Measurements from ENCODE around the gene FTSJ3.
"Not testable (repeated sequence)": the region's sequence is repeated elsewhere in the genome, so short reads cannot be mapped to it uniquely, and the experiment has no call there.

Gene FTSJ3

GRCh38 chr17:63816669-63817068 is 10.8 kb downstream of the FTSJ3 start:
- Histone ChIP-seq H3K9me3 (ENCODE audit: control insufficient read depth, low read length) (no peaks in the 10 kb centered on the region), H3K4me1 (ENCODE audit: control insufficient read depth, insufficient read depth, low read length) (no peaks in the 10 kb centered on the region), H3K27ac (ENCODE audit: insufficient read depth, low read depth, low read length, poor library complexity, severe bottlenecking) (no peak overlapping the region), H3K4me3 (ENCODE audit: insufficient read depth, low read depth, low read length) (no peak overlapping the region), H3K36me3 (ENCODE audit: control insufficient read depth, insufficient read depth, low read length) (peaks cover 92% of the 10 kb centered on the region), H3K27me3 (ENCODE audit: control insufficient read depth, insufficient read depth, low read length, poor library complexity, severe bottlenecking) (no peaks in the 10 kb centered on the region)
- WGBS, 2 experiments, result 95 to 97% methylated on average over 4 of the region's 4 CpGs

- WGBS, 2 experiments, result 94 to 95% methylated on average over 2 of the region's 2 CpGs
- H3K36me3 ChIP-seq (ENCODE audit: control insufficient read depth, insufficient read depth, low read length), result peaks cover 93% of the 10 kb centered on the region
Observed at GRCh38 chr17:63816123-63816522, 11.3 kb downstream of the FTSJ3 start.

GRCh38 chr17:63809970-63810369 is 17.5 kb downstream of the FTSJ3 start:
- 95 to 97% methylated on average over 9 of the region's 9 CpGs for WGBS, 2 experiments

More at GRCh38 chr17:63816123-63816522, 11.3 kb downstream of the FTSJ3 start:
- Histone ChIP-seq H3K4me3 (ENCODE audit: insufficient read depth, low read depth, low read length) (no peak overlapping the region), H3K9me3 (ENCODE audit: control insufficient read depth, low read length) (no peaks in the 10 kb centered on the region), H3K4me1 (ENCODE audit: control insufficient read depth, insufficient read depth, low read length) (no peaks in the 10 kb centered on the region), H3K27ac (ENCODE audit: insufficient read depth, low read depth, low read length, poor library complexity, severe bottlenecking) (no peak overlapping the region), H3K27me3 (ENCODE audit: control insufficient read depth, insufficient read depth, low read length, poor library complexity, severe bottlenecking) (no peaks in the 10 kb centered on the region)

DNA sequence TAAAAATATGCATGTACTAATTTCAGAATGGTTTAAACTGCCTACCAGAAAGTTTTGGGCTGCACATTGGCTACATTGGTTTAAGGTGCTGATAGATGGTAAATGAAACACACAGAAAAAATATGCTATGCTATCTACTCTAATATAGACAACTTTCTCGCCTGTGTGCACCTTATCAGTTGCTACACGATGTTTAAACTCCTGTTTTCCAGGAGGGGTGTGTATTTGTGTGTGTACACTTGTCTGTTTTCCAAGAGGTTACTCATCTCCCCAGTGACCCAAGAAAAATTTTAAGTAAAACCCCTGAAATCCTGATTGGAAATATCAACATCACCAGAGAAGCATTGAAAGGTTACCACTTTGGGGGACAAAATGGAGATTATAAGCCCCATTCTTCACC is 21.9 kb downstream of the FTSJ3 start:
- H3K36me3 ChIP-seq (ENCODE audit: control insufficient read depth, insufficient read depth, low read length), result peaks cover 68% of the 10 kb centered on the region

More at GRCh38 chr17:63809970-63810369, 17.5 kb downstream of the FTSJ3 start:
- Histone ChIP-seq H3K27ac (ENCODE audit: insufficient read depth, low read depth, low read length, poor library complexity, severe bottlenecking) (no peak overlapping the region), H3K4me3 (ENCODE audit: insufficient read depth, low read depth, low read length) (no peak overlapping the region), H3K27me3 (ENCODE audit: control insufficient read depth, insufficient read depth, low read length, poor library complexity, severe bottlenecking) (no peaks in the 10 kb centered on the region), H3K36me3 (ENCODE audit: control insufficient read depth, insufficient read depth, low read length) (peaks cover 77% of the 10 kb centered on the region), H3K9me3 (ENCODE audit: control insufficient read depth, low read length) (no peaks in the 10 kb centered on the region), H3K4me1 (ENCODE audit: control insufficient read depth, insufficient read depth, low read length) (no peaks in the 10 kb centered on the region)

DNA sequence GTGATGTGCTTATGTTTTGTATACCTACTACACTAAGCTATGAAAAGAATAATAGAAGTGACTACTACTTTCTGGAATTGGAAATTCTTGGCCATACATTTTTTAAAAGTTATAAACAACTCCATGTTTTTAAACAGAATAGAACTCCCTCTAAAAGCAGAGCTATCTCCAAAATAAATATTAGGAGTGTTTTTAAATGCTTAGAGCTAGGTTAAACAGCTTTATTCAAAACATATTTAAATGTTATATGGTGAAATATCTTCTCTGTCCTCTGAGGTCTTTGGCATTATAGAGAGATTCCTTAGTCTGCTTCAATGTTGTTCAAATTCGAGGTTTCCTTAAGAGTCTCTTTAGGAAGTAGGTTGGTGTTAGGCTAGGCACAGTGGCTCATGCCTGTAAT is 23.1 kb downstream of the FTSJ3 start:
- no peaks in the 10 kb centered on the region for H3K27me3 ChIP-seq (ENCODE audit: control insufficient read depth, insufficient read depth, low read length, poor library complexity, severe bottlenecking)
- no peak overlapping the region for H3K27ac ChIP-seq (ENCODE audit: insufficient read depth, low read depth, low read length, poor library complexity, severe bottlenecking)
- peaks cover 73% of the 10 kb centered on the region for H3K36me3 ChIP-seq (ENCODE audit: control insufficient read depth, insufficient read depth, low read length)
- no peaks in the 10 kb centered on the region for H3K4me1 ChIP-seq (ENCODE audit: control insufficient read depth, insufficient read depth, low read length)
- WGBS, 2 experiments, result 93 to 95% methylated on average over 1 of the region's 1 CpG
- H3K9me3 ChIP-seq (ENCODE audit: control insufficient read depth, low read length), result no peaks in the 10 kb centered on the region
- no peak overlapping the region for H3K4me3 ChIP-seq (ENCODE audit: insufficient read depth, low read depth, low read length)

More for the DNA sequence above, 21.9 kb downstream of the FTSJ3 start:
- Histone ChIP-seq H3K9me3 (ENCODE audit: control insufficient read depth, low read length) (no peaks in the 10 kb centered on the region), H3K27me3 (ENCODE audit: control insufficient read depth, insufficient read depth, low read length, poor library complexity, severe bottlenecking) (no peaks in the 10 kb centered on the region), H3K27ac (ENCODE audit: insufficient read depth, low read depth, low read length, poor library complexity, severe bottlenecking) (no peak overlapping the region), H3K4me1 (ENCODE audit: control insufficient read depth, insufficient read depth, low read length) (no peaks in the 10 kb centered on the region), H3K4me3 (ENCODE audit: insufficient read depth, low read depth, low read length) (no peak overlapping the region)
- WGBS, 2 experiments, result 91 to 100% methylated on average over 1 to 2 of the region's 2 CpGs

DNA sequence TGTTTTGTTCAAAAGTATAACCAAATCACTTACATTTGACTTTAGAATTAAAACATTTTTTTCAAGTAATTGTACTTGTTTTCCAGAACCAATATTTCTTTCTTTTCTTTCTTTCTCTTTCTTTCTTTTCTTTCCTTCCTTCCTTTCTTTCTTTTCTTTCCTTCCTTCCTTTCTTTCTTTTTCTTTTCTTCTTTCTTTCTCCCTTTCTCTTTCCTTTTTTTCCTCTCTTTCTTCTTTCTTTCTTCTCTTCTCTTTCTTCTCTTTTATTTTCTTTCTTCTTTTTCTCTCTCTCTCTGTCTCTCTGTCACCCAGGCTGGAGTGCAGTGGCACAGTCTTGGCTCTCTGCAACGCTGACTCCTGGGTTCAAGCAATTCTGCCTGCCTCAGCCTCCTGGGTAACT is 26.7 kb downstream of the FTSJ3 start:
- no peak overlapping the region for H3K4me3 ChIP-seq (ENCODE audit: insufficient read depth, low read depth, low read length)
- H3K4me1 ChIP-seq (ENCODE audit: control insufficient read depth, insufficient read depth, low read length), result no peaks in the 10 kb centered on the region
- no peak overlapping the region for H3K27ac ChIP-seq (ENCODE audit: insufficient read depth, low read depth, low read length, poor library complexity, severe bottlenecking)
- H3K27me3 ChIP-seq (ENCODE audit: control insufficient read depth, insufficient read depth, low read length, poor library complexity, severe bottlenecking), result no peaks in the 10 kb centered on the region
- H3K9me3 ChIP-seq (ENCODE audit: control insufficient read depth, low read length), result no peaks in the 10 kb centered on the region
- WGBS, 2 experiments, result 97 to 100% methylated on average over 1 of the region's 1 CpG
- H3K36me3 ChIP-seq (ENCODE audit: control insufficient read depth, insufficient read depth, low read length), result peaks cover 74% of the 10 kb centered on the region

- 100% methylated on average over 3 of the region's 3 CpGs for WGBS, 2 experiments
- no peak overlapping the region for H3K27ac ChIP-seq (ENCODE audit: insufficient read depth, low read depth, low read length, poor library complexity, severe bottlenecking)
- H3K4me3 ChIP-seq (ENCODE audit: insufficient read depth, low read depth, low read length), result no peak overlapping the region
- H3K9me3 ChIP-seq (ENCODE audit: control insufficient read depth, low read length), result no peaks in the 10 kb centered on the region
- no peaks in the 10 kb centered on the region for H3K27me3 ChIP-seq (ENCODE audit: control insufficient read depth, insufficient read depth, low read length, poor library complexity, severe bottlenecking)
- H3K36me3 ChIP-seq (ENCODE audit: control insufficient read depth, insufficient read depth, low read length), result peaks cover 84% of the 10 kb centered on the region
- H3K4me1 ChIP-seq (ENCODE audit: control insufficient read depth, insufficient read depth, low read length), result no peaks in the 10 kb centered on the region
Observed at GRCh38 chr17:63798572-63799106, 28.8 kb downstream of the FTSJ3 start.

DNA sequence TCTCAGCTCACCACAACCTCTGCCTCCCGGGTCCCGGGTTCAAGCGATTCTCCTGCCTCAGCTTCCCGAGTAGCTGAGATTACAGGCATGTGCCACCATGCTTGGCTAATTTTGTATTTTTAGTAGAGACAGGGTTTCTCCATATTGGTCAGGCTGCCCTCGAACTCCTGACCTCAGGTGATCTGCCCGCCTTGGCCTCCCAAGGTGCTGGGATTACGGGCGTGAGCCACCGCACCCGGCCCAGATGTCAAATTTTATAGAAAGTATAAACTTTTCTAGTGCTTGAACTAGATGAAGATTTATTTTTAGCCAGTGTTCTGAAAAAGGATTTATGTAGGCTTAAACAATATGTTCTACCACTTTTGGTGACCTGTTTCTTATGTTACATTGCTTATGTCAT is 31.1 kb downstream of the FTSJ3 start:
- peaks cover 83% of the 10 kb centered on the region for H3K36me3 ChIP-seq (ENCODE audit: control insufficient read depth, insufficient read depth, low read length)
- not testable (repeated sequence) for H3K9me3 ChIP-seq (ENCODE audit: control insufficient read depth, low read length); H3K27ac ChIP-seq (ENCODE audit: insufficient read depth, low read depth, low read length, poor library complexity, severe bottlenecking); H3K27me3 ChIP-seq (ENCODE audit: control insufficient read depth, insufficient read depth, low read length, poor library complexity, severe bottlenecking); H3K4me1 ChIP-seq (ENCODE audit: control insufficient read depth, insufficient read depth, low read length); H3K4me3 ChIP-seq (ENCODE audit: insufficient read depth, low read depth, low read length)
- 96% methylated on average over 10 of the region's 10 CpGs for WGBS, 2 experiments

DNA sequence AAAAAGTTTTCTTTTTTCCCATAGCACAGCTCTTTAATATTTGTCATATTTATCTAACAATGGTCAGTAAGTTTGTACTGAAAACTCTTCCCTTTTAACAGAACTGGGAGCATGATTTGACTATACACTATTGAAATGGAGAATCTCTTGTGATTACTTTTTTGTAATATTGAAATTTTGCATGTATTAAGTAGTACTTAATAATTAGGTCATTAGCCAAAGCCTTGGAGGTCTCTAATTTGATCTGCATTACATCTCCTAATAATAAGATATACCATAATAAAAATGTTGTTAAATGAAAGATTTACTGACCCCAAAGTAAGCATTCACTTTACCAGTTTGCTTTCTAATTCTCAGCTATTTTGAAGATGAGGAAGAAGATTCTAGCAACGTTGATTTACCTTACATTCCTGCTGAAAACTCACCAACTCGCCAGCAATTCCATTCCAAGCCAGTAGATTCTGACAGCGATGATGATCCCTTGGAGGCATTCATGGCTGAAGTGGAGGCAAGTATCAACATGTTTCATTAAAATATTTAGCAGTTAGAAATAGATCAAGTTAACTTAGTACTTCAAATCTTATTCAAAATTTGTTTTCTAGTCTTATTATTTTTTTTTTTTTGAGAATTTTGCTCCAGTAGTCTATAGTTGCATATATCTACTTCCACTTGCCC is 35.3 kb downstream of the FTSJ3 start:
- no peaks in the 10 kb centered on the region for H3K9me3 ChIP-seq (ENCODE audit: control insufficient read depth, low read length)
- H3K27ac ChIP-seq (ENCODE audit: insufficient read depth, low read depth, low read length, poor library complexity, severe bottlenecking), result no peak overlapping the region
- H3K4me1 ChIP-seq (ENCODE audit: control insufficient read depth, insufficient read depth, low read length), result no peaks in the 10 kb centered on the region
- no peak overlapping the region for H3K4me3 ChIP-seq (ENCODE audit: insufficient read depth, low read depth, low read length)
- H3K27me3 ChIP-seq (ENCODE audit: control insufficient read depth, insufficient read depth, low read length, poor library complexity, severe bottlenecking), result no peaks in the 10 kb centered on the region
- H3K36me3 ChIP-seq (ENCODE audit: control insufficient read depth, insufficient read depth, low read length), result peaks cover 71% of the 10 kb centered on the region
- WGBS, 2 experiments, result 96 to 98% methylated on average over 3 of the region's 3 CpGs

DNA sequence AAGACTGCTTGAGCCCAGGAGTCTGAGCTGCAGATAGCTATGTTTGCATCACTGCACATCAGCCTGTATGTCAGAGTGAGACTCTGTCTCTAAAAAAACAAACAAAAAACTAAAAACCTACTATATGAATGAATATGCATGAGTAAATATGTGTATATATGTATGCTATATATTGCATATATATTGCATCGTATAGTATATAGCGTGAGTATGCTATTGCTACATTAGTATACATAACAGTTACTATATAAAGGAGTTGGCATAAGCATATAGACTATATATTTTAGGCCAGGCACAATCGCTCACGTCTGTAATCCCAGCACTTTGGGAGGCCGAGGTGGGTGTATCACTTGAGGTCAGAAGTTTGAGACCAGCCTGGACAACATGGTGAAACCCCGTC is 37.4 kb downstream of the FTSJ3 start:
- H3K27me3 ChIP-seq (ENCODE audit: control insufficient read depth, insufficient read depth, low read length, poor library complexity, severe bottlenecking), result no peaks in the 10 kb centered on the region
- no peak overlapping the region for H3K4me3 ChIP-seq (ENCODE audit: insufficient read depth, low read depth, low read length)
- H3K27ac ChIP-seq (ENCODE audit: insufficient read depth, low read depth, low read length, poor library complexity, severe bottlenecking), result no peak overlapping the region
- no peaks in the 10 kb centered on the region for H3K4me1 ChIP-seq (ENCODE audit: control insufficient read depth, insufficient read depth, low read length)
- no peaks in the 10 kb centered on the region for H3K9me3 ChIP-seq (ENCODE audit: control insufficient read depth, low read length)
- WGBS, 2 experiments, result 94 to 95% methylated on average over 4 of the region's 6 CpGs
- peaks cover 60% of the 10 kb centered on the region for H3K36me3 ChIP-seq (ENCODE audit: control insufficient read depth, insufficient read depth, low read length)

All from ectodermal cell (in vitro differentiated cells).